Gastrocnemius medialis (tissue), 4 donors: ENCODE data around the gene VSIG4. TPM values are rescaled to one million over a fixed set of nuclear protein-coding genes. Genes with fewer than 3 reads are reported as not detected.

Source experiments
- ATAC-seq, 2 donors: fragments of 150-250 bp; one replicate each; pipeline ENCODE4 v1.9.1; 2016
- DNase-seq, 2 donors: peaks; one replicate each; pipeline ENCODE4 v3.0.0-alpha.2; 2019
- H3K27ac ChIP-seq, 4 donors: fragments of 200-600 bp; sonication (generic); 1 replicate in 1 of 4; 2 replicates in 3 of 4; pipeline ENCODE4 v1.5.1; 2016 to 2018; ENCODE audit warnings: mild to moderate bottlenecking in 2 of 4, moderate library complexity in 1 of 4
- H3K27me3 ChIP-seq, 3 donors: fragments of 200-600 bp; sonication (generic) in 2 of 3; 1 replicate in 1 of 3; 2 replicates in 2 of 3; pipeline versions ENCODE4 v1.5.1 to v1.6.0; 2016 to 2019; ENCODE audit warnings: mild to moderate bottlenecking in 1 of 3, moderate library complexity in 1 of 3
- H3K36me3 ChIP-seq, 2 donors: fragments of 200-600 bp; sonication (generic) in 1 of 2; one replicate each; pipeline ENCODE4 v1.5.1; 2017 to 2018
- H3K4me1 ChIP-seq, 2 donors: fragments of 200-600 bp; sonication (generic) in 1 of 2; one replicate each; pipeline ENCODE4 v1.5.1; 2016 to 2017; ENCODE audit warnings: mild to moderate bottlenecking in 2 of 2
- H3K4me3 ChIP-seq, 4 donors: fragments of 200-600 bp; sonication (generic) in 3 of 4; 1 replicate in 1 of 4; 2 replicates in 3 of 4; pipeline ENCODE4 v1.5.1; 2016 to 2019; ENCODE audit warnings: mild to moderate bottlenecking in 2 of 4
- H3K9me3 ChIP-seq, 3 donors: fragments of 200-600 bp; sonication (generic) in 2 of 3; 1 replicate in 1 of 3; 2 replicates in 2 of 3; pipeline ENCODE4 v1.5.1; 2016 to 2019
- POLR2A ChIP-seq, 2 donors: fragments of 450-650 bp; IDR thresholded peaks; one replicate each; pipeline ENCODE4 v1.6.1; 2017; ENCODE audit warnings: antibody characterized with exemption in 2 of 2, mild to moderate bottlenecking in 2 of 2, moderate library complexity in 2 of 2
- in situ Hi-C, 4 donors: fragments of 200-750 bp; cut with MboI; loops; one replicate each; pipeline versions ENCODE4 v1.15.0 to v1.8.0; 2017; ENCODE audit warnings: low sequenced_read_pairs in 4 of 4
- intact Hi-C: fragments of 100-400 bp; cut with DNase I; formaldehyde crosslinking; loops from one replicate; pipeline ENCODE4 v1.15.1; 2023; ENCODE audit warnings: low total_unique reads
- total RNA-seq, 4 donors: library from RNA; depleted of rRNA; stranded (reverse); fragments of >200 nt; gene quantifications; one replicate each; pipeline versions ENCODE4 v1.1.0 to v1.2.3, GENCODE V29; 2016
- TF ChIP-seq, protein P1 (sequence below), 5 experiments: fragments of 450-650 bp in 3 of 5; fragments of 200-600 bp in 2 of 5; sonication (generic) in 2 of 5; IDR thresholded peaks in 4 of 5; conservative IDR thresholded peaks in 1 of 5; 1 replicate in 4 of 5; 2 replicates in 1 of 5; pipeline ENCODE4 v1.5.1; 2016 to 2019; ENCODE audit warnings: antibody characterized with exemption in 5 of 5, mild to moderate bottlenecking in 3 of 5, moderate library complexity in 3 of 5

The VSIG4 gene
- total RNA-seq, 4 donors from 2014 or later = 17.8 to 39.1 (median 28.4) TPM

DNA sequence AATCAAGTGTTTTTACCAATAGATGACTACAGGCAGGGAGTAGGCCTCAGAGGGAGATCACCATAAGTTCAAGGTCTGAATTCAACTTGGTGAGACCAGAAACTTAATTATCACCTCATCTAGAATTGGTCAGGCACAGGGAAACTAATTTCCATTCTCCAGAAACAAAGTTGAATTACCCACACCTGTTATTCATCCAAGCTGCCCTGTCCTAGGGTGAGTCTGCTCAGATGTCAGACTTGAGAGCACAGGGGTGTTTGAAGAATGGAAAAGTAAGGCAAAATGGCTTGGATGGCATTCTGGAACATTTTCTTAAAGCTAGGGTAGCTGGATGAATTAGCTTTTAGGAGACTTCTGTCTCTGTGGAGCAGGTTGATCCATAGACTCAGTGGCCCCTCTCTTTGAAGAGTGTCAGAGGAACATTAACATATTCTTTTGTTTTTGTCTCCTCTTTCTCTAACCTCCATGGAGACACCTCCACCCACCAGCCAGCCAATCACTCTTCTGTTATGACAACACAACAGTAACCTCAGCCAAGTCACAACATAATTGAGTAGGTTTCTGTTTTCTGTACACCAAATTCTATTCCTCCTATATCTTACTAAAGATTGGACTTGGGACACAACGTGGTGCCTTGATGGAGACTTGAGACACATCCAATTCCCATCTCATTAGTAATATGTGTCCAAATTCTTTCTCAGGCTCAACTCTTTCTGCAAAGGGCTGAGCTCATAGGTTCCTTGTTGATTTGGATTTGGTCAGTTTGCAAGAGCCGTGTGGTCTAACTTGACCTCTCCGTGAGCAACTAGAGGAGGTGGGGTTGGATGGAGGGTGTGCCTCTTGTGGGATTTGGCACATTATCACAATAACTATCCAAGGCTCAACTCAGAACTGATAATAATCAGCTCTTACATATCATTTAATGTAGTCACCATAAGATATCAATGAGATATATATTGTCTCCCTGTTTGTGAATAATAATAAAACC lies 45.1 kb downstream of the VSIG4 start:
- in situ Hi-C loops = loop anchor here in 2 of 4 donors (25.0 kb wide), 1 partner anchor 408 kb away; no protein-coding TSS in a partner anchor
- no peak for TF ChIP-seq POLR2A (IDR thresholded peaks at IDR 0.05)
- TF ChIP-seq, protein P1, sequence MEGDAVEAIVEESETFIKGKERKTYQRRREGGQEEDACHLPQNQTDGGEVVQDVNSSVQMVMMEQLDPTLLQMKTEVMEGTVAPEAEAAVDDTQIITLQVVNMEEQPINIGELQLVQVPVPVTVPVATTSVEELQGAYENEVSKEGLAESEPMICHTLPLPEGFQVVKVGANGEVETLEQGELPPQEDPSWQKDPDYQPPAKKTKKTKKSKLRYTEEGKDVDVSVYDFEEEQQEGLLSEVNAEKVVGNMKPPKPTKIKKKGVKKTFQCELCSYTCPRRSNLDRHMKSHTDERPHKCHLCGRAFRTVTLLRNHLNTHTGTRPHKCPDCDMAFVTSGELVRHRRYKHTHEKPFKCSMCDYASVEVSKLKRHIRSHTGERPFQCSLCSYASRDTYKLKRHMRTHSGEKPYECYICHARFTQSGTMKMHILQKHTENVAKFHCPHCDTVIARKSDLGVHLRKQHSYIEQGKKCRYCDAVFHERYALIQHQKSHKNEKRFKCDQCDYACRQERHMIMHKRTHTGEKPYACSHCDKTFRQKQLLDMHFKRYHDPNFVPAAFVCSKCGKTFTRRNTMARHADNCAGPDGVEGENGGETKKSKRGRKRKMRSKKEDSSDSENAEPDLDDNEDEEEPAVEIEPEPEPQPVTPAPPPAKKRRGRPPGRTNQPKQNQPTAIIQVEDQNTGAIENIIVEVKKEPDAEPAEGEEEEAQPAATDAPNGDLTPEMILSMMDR (IDR thresholded peaks at IDR 0.05 in 4 of 5, conservative IDR thresholded peaks at IDR 0.05 in 1 of 5) = no peak
- intact Hi-C loops = no loop called here

DNA sequence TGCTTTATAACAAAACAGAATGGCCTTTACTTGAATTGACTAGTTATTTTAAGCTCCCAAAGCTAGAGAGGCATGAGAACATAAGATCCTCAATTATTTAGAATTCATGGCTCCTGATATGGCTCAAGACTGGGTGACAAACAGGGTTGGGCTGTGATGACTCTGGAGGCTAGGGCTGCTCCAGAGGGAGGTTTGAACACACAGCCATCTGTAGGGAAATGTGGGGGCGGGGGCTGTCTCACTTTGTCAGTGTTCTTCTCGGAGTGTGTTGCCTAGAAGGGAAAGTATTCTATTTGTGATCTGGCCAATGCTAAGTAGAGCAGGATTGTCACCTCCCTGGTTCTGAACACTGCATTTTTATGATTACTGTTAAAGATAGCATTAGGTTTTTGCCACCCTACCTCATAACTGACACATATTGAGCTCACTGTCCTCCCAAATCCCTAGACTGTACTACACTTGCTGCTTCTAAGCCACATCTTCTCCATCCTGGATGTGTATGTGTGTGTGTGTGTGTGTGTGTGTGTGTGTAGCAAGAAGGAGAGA lies 45.9 kb downstream of the VSIG4 start:
- H3K9me3 ChIP-seq = no peaks in the 10 kb centered on the region
- no peak for TF ChIP-seq POLR2A (IDR thresholded peaks at IDR 0.05)
- TF ChIP-seq, protein P1 (IDR thresholded peaks at IDR 0.05 in 4 of 5, conservative IDR thresholded peaks at IDR 0.05 in 1 of 5) = no peak
- no peak overlapping the region for H3K27ac ChIP-seq
- intact Hi-C loops = no loop called here
- no peaks in the 10 kb centered on the region for H3K36me3 ChIP-seq
- H3K4me3 ChIP-seq = no peak overlapping the region
- in situ Hi-C loops = loop anchor here in 2 of 4 donors (25.0 kb wide), 1 partner anchor 407 kb away; no protein-coding TSS in a partner anchor
- peaks cover 0 to 3% (median 0%) of the 10 kb centered on the region in 3 donors for H3K27me3 ChIP-seq
- DNase-seq = no peak
- no peaks in the 10 kb centered on the region for H3K4me1 ChIP-seq
- ATAC-seq = no peak

More for the DNA sequence above, 45.1 kb downstream of the VSIG4 start:
- H3K27me3 ChIP-seq = peaks cover 0 to 3% (median 0%) of the 10 kb centered on the region in 3 donors
- no peaks in the 10 kb centered on the region for H3K9me3 ChIP-seq
- no peaks in the 10 kb centered on the region for H3K36me3 ChIP-seq
- H3K27ac ChIP-seq = no peak overlapping the region
- ATAC-seq (no peak), DNase-seq (no peak)
- no peak overlapping the region for H3K4me3 ChIP-seq
- no peaks in the 10 kb centered on the region for H3K4me1 ChIP-seq

DNA sequence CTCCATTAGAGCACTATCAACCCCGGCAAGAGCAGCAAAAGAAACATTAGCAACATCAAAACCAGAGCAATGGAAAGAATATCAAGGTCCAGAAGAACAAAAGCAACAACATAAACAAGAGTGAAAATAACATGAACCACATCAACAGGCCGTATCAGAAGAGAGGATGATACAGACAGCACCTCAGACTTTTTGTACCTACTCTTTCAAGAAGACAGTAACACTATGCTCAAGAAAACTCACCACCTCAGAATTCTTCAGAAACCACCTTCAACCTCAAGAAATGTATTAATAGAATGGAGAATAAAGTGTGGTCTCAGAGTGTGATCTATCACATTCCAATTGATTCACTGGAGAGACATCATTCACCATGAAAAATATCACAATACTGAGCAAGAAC lies 46.5 kb downstream of the VSIG4 start:
- DNase-seq (no peak), ATAC-seq (no peak)
- Histone ChIP-seq H3K9me3 (no peaks in the 10 kb centered on the region), H3K4me1 (no peaks in the 10 kb centered on the region), H3K27ac (no peak overlapping the region), H3K36me3 (no peaks in the 10 kb centered on the region), H3K4me3 (no peak overlapping the region), H3K27me3 (peaks cover 0 to 3% (median 0%) of the 10 kb centered on the region in 3 donors)
- in situ Hi-C loops = loop anchor here in 2 of 4 donors (25.0 kb wide), 1 partner anchor 406 kb away; no protein-coding TSS in a partner anchor
- intact Hi-C loops = no loop called here
- TF ChIP-seq, protein P1 (IDR thresholded peaks at IDR 0.05 in 4 of 5, conservative IDR thresholded peaks at IDR 0.05 in 1 of 5) = no peak
- TF ChIP-seq POLR2A (IDR thresholded peaks at IDR 0.05) = no peak

DNA sequence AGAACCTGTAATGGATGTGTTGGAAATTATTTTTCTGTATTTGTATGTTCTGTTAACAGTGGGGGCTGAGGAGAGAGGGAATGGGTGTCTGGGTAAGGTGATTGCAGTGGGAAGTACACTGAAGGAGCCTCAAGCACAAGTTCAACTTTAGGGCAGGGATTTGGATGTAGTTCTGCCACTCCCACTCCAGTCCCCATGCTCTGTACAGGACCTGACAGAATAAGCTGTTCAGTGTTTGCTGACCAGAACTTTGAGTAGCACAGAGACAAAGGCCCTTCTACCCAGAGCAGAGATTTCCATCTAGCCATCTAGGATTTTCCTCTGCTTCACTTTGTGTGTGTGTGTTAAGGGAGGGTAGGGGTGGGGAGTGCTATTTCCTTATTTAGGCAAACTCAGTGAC lies 49.2 kb downstream of the VSIG4 start:
- H3K36me3 ChIP-seq = no peaks in the 10 kb centered on the region
- ATAC-seq = no peak
- DNase-seq = no peak
- no peak overlapping the region for H3K27ac ChIP-seq
- in situ Hi-C loops = loop anchor here in 2 of 4 donors (25.0 kb wide), 1 partner anchor 403 kb away; no protein-coding TSS in a partner anchor
- no peaks in the 10 kb centered on the region for H3K4me1 ChIP-seq
- intact Hi-C loops = no loop called here
- no peak overlapping the region for H3K4me3 ChIP-seq
- TF ChIP-seq POLR2A (IDR thresholded peaks at IDR 0.05) = no peak
- TF ChIP-seq, protein P1 (IDR thresholded peaks at IDR 0.05 in 4 of 5, conservative IDR thresholded peaks at IDR 0.05 in 1 of 5) = no peak
- no peaks in the 10 kb centered on the region for H3K9me3 ChIP-seq
- H3K27me3 ChIP-seq = no peaks in the 10 kb centered on the region
